HG03442 (cell line): Measurements from ENCODE around the gene CMTM4.
"Not testable (repeated sequence)": the region's sequence is repeated elsewhere in the genome, so short reads cannot be mapped to it uniquely, and the experiment has no call there.

Experiments used
- ATAC-seq: cut with Tn5 transposase; IDR thresholded peaks from one replicate; pipeline ENCODE4 v1.9.1; 2021; ENCODE audit warnings: mild to moderate bottlenecking, moderate library complexity; ENCODE audit not compliant: unreplicated experiment

The CMTM4 gene

GRCh38 chr16:66676599-66676998, 19.9 kb downstream of the CMTM4 start:
- ATAC-seq: no peak

GRCh38 chr16:66673691-66674090, 22.9 kb downstream of the CMTM4 start:
- no peak for ATAC-seq

- ATAC-seq: no peak
These were observed 25.7 kb downstream of the CMTM4 start for GRCh38 chr16:66670691-66671388.

GRCh38 chr16:66668777-66669444, 27.6 kb downstream of the CMTM4 start:
- ATAC-seq: no peak

DNA sequence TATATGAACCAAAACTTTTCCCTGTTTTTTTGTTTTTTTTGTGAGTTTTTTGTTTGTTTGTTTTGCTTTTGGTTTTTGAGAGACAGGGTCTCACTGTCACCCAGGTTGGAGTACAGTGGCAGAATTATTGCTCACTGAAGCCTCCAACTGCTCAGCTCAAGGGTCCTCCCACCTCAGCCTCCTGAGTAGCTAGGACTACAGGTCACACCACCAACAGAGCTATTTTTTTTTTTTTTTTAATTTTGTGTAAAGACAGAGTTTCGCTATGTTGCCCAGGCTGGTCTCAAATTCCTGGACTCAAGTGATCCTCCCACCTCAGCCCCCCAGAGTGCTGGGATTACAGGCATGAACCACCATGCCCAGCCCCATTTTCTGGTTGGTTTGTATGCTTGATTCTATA, 28.6 kb downstream of the CMTM4 start:
- no peak for ATAC-seq

GRCh38 chr16:66662445-66663194, 33.9 kb downstream of the CMTM4 start:
- no peak for ATAC-seq

DNA sequence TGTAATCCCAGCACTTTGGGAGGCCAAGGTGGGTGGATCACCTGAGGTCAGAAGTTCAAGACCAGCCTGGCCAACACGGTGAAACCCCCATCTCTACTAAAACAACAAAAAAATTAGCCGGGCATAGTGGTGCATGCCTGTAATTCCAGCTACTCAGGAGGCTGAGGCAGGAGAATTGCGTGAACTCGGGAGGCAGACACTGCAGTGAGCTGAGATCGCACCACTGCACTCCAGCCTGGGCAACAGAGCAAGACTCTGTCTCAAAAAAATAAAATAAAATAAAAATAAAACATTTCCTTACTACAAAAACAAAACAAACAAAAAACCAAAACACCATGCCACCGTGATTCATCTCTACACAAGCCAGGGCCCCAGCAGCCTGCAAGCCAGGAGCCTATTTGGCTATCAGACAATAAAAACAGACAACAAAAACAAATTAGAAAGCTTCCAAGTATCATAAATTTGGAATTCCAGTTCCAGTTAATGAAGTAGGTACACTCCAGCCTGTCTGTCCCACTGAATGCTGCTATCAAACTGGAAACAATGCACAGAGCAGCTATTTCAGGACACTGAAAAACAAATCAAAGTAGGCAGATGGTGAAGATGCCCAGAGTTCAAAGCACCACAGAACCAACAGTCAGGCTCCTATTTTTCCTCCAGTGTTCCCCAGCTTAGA, 34.7 kb downstream of the CMTM4 start:
- not testable (repeated sequence) for ATAC-seq

GRCh38 chr16:66661210-66661560, 35.4 kb downstream of the CMTM4 start:
- no peak for ATAC-seq

DNA sequence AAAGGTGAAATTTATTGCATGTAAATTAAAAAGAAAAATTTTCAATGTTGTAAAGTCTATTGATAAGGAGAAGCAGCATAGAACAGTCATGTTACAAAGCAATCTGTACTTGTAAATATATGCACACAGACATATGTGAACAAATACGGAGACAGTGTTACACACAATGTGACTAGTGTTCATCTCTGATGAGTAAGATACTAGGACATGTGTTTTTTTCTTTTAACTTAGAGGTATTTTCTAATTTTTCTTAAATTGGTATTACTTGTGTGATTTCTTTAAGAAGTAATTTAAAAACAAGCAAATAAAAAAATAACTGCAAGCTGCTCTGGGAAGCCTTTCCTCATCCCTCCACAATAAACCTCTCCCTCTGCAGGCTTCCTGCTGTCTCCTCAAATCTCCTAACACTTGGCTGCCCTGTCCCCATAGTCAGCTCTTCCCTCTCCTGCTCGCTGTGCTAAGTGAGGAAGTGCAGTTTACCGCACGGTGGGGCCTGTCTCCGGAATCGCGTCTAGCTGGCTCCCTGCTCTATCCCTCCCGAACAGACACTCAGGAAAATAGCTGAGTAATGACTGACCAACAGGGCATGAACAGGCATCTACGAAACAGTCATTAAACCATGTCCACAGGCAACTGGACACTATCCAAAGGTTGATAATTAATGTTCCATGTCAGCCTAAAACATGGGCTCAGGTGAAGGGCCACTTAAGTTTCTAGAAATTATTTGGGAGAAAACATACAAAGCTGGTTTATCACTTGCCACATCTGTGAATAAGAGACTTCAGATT, 35.9 kb downstream of the CMTM4 start:
- no peak for ATAC-seq

DNA sequence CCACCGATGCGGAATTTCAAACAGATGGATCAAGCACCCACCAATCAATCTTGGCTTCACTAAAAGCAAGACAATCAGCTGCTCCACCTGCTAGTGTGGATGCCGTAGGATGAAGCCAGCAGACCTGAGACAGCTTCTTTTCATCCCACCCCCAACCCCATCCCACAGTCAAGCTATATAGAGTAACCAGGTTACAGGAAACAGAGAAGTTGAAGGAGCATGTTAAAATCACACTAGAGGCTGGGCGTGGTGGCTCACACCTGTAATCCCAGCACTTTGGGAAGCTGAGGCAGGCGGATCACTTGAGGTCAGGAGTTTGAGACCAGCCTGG, 37.7 kb downstream of the CMTM4 start:
- ATAC-seq: no peak

GRCh38 chr16:66658143-66658859, 38.2 kb downstream of the CMTM4 start:
- no peak for ATAC-seq

- no peak for ATAC-seq
These were observed 40.0 kb downstream of the CMTM4 start for GRCh38 chr16:66656547-66656946.

- no peak for ATAC-seq
These were observed 42.8 kb downstream of the CMTM4 start for GRCh38 chr16:66653581-66654350.

- no peak for ATAC-seq
These were observed 43.7 kb downstream of the CMTM4 start for GRCh38 chr16:66652661-66653360.

GRCh38 chr16:66651965-66652364, 44.6 kb downstream of the CMTM4 start:
- no peak for ATAC-seq

DNA sequence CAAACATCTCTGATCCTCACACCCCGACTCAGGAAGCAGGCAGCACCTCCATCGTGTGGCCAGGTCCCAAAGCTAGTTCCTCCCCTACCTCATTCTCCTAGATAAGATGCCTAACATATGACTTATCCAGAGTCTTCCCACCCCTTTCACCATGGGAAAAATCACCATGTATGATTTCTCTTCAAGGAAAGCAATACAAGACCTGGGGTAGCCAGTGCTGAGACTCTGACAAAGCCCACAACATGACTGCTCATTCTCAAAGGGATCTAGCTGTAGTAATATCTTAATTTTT, 45.1 kb downstream of the CMTM4 start:
- no peak for ATAC-seq

DNA sequence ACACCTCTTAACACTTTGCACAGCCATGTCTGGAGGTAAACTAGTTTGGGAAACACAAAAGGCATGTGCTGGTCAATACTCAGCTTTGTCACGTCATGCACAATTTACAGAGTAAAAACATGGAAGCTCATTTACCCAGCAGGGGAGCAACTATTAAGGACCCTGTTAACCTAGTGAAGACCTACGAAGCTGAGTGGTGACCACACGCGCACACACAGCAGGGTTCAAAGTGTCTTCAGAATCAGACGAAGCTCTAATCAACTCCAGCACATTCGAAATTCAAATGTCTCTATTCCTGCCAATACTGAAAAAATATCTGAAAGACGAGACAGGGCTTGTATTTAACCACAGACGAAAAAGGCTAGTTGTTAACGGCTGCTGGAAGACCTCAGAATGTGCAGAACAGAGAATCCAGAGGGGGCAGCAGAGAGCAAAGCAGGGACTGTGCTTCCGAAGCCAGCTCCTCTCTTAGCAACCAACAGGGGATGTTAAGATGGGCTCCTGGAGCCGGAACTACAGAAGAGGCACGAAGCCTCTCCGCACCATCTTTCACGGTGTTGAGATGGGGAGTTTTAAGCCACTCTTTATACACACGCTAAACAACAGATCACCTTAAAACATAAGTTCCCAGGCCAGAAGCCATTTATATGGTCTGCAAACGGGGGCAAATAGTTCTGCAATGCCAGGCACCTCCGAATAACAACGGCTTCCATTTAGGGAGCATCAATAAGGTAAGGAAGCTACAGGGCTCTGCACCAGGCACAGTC, 45.7 kb downstream of the CMTM4 start:
- ATAC-seq: peak; percentile 96

GRCh38 chr16:66649636-66650205, 46.8 kb downstream of the CMTM4 start:
- no peak for ATAC-seq
